HG03342 (cell line): ENCODE results near the gene CACNG3.
"Not testable (repeated sequence)": the region's sequence is repeated elsewhere in the genome, so short reads cannot be mapped to it uniquely, and the experiment has no call there.

Experiments used
- ATAC-seq: cut with Tn5 transposase; IDR thresholded peaks from one replicate; pipeline ENCODE4 v1.9.1; 2021; ENCODE audit warnings: mild to moderate bottlenecking, moderate library complexity; ENCODE audit not compliant: unreplicated experiment

Gene CACNG3

DNA sequence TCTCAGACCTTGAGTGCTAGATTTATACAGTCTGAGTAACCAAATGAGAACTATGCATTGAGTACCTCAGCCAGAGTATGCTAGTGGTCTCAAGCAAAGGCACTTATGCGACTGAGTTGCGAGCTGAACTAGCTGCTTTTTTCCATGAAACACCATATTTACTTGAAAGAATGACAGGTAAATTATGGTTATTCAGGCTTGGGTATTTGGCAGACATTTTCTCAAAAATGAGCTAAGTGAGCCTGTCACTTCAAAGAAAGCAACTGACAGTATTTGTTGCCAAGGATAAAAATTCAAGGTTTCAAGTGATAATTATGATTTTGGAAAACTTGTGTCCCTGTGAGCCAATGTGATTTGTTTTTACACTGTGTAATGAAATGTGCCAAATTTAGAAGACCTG lies 19.3 kb downstream of the CACNG3 start:
- no peak for ATAC-seq

DNA sequence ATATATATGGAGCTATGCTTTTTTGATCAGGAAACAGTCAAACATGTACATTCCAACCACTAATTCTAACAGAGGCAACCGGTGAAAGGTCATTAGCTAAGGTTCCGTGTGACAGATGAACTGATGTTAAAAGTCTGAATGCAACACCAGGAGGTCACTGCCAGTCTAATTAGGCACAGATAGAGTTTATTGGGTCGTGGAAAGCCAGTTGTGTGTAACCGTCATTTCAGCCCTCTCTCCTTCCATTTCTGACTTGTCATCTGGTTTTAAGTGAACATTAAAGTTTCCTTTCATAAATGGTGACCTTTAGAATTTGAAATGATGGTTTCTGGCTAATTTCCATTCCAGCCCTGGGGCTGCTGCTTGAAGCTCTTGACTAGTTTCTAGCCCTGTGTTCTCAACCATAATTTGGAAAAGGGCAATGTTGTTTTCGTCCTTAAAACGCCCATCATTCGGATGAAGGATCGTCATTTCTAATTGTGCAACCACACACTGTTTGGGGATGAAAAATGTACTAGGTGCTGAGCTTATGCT lies 23.9 kb downstream of the CACNG3 start:
- no peak for ATAC-seq

DNA sequence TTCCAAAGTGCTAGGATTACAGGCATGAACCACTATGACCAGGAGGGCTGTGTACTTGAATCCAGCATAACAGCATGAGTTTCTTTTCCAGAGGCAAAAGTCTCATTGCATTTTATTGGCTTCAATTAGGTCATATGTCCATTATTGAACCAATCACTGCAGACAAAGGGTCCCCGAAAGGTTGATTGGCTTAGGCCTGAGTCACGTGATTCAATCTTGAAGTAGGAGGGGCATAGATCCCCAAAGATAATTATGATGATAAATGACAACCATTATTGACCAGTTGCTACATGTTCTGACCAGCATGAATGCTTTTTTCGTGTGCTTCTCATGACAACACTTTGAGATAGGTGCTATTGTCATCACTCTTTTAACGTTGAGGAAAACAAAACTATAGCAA lies 25.3 kb downstream of the CACNG3 start:
- ATAC-seq, result no peak

DNA sequence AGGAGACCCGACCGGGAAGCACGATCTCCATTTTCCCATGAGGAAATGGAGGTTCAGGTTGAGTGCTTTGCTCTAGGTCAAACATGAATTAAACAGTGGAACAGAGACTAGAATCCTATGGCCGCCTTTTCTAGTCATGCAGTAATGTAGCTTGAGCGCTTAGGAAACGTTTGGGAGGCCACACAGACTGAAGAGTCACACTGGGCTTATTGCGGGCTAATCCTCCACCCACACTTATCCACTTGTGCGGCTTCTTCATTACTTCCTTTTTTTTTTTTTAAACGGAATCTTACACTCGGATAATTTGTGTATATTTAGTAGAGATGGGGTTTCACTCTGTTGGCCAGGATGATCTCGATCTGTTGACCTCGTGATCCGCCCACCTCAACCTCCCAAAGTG lies 26.0 kb downstream of the CACNG3 start:
- no peak for ATAC-seq

DNA sequence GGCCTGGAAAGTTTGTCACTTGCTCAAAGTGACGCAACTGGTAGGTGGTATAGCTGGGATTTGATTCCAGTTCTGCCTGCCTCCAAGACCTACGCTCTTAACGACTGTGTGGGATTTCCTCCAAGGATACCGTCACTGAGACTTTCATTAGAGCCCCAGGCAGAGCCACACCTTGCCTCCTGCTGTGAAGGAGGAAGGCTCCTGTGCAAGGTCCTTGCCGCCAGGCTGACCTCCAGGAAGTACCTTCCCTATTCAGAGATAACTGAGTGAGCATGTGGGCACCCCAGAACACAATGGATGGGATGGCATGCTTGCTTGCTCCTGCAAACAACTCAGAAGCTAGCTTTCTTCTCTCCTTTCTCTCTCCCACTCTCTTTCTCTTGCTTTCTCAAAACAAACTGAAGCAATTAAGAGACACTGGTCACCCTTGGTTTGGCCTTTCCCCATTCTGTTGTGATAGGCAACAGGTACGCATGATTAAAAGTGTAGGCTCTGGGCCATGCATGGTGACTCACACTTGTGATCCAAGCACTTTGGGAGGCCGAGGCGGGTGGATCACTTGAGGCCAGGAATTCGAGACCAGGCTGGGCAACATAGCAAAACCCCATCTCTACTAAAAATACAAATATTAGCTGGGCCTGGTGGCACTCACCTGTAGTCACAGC lies 30.7 kb downstream of the CACNG3 start:
- ATAC-seq, result no peak

DNA sequence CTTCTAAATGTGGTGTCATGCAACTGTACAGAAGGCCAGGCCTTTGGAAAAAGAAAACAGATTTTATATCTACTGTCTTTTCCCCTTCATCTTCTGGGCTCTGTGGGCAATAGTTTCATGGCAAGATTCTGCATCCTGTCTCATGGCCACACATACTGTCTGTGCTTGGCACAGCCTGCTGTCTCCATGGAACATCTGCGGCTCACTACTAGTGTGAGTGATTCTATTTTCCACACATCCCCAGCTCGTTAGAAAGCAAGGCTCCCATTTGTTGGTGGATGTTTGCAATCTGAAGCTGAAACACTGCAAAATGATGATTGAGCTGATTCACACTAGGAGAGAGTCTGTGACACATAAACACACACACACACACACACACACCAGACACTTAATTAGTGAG lies 32.4 kb downstream of the CACNG3 start:
- no peak for ATAC-seq

DNA sequence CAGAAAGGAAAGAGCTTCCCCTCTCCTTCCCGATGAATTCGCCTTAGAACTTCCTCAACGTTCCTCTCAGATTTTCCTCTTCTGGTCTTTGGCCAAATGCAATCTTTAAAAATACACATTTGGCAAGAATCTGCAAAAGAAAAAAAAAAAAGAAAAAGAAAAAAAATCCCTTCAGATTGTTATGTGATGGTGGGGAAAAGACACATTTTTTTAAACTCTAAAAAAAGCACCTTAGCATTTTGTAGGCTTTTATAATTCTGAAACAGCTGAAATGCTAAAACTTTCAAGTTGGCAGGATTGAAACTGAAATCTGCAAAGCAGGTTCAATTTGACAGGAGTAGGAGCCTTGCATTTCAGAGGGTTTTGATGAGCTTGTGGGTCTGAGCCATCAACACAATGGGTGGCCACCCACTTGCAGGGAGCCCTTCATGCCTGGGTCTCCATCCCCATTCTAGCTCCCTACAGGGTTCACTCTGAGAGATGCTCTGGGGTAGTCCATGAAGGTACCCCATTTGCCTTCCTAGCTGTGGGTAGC lies 33.1 kb downstream of the CACNG3 start:
- ATAC-seq, result no peak

DNA sequence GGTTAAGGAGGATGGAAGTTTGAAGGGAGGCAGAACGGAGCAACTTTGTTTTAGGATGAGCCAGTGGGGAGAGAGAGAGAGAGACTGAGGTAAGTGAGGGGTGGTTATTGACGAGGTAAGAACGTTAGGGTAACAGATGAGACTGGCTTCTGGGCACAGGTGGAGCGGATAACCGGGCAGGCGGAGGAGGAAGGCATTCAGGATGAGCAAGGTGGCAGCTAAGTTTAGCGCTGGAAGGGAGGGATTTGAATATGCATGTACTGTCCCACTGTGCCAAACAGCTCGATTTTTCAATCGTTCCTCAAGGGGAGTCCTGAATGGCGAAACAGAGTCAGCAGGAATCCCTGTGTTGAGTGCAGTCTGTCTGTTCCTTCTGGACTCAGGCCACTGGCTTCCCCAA lies 35.8 kb downstream of the CACNG3 start:
- ATAC-seq, result no peak

DNA sequence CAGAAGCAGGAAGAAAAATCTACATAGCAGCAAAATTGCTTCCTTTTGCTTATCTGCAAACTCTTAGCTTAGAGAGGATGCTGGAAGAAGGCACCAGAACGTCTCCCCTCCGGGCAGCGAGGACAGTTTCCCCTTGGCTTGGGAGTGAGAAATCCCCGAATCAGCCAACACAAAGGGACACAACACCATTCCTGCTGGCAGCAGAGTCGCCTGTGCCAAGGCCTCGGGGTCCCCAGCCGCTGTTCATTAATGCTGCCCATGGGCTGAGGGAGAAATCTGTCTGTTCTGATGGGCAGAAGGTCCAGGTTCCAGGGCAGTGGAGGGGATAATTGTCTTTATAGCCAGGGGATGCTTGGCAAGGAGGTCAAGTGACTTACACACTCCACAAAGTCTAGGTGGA lies 38.0 kb downstream of the CACNG3 start:
- no peak for ATAC-seq

DNA sequence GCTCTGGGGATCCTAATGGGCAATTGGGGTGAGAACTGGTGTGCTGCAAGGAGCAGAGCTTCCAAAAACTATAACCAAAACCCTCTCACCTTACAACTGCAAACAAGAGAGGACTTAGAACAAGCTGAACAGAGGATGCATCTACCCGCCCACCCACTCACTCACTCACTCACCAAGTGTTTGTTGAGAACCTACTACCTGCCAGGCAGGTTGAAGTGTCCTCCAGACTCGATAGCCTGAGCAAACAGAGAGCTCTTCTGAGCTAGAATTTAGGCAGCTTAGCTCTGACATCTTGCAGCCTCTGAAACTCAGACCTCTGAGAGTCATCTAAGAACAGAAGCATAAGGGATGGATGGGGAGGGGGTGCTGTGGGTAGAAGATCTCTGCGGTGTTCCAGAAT lies 41.2 kb downstream of the CACNG3 start:
- no peak for ATAC-seq

DNA sequence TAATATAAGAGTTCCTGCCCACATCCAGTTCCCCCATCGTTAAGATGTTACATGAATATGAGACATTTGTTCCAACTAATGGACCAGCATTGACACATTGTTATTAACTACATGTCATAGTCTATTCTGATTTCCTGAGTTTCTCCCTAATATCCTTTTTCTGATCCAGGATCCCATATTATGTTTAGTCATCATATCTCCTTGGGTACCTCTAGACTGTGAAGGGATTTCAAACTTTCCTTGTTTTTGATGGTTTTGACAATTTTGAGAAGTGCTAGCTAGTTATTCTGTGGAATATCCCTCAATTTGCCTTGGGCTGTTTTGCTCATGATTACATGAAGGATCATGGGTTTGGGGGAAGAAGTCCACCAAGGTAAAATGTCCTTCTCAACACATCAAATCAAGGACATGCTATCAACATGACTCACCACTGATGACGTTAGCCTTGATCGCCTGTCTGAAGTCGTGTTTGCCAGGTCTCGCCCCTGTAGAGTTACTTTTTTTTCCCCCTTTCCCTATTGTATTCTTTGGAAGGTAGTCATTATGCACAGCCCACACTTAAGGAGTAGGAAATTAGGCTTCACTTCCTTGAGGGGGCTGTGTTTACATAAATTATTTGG lies 42.5 kb downstream of the CACNG3 start:
- ATAC-seq, result no peak

DNA sequence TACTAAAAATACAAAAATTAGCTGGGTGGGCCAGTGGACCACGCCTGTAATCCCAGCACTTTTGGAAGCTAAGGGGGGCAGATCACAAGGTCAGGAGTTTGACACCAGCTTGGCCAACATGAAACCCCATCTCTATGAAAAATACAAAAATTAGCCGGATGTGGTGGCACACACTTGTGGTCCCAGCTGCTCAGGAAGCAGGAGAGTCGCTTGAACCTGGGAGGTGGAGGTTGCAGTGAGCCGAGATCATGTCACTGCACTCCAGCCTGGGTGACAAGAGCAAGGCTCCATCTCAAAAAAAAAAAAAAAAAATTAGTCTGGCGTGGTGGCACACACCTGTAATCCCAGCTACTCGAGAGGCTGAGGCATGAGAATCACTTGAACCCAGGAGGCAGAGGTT lies 44.6 kb downstream of the CACNG3 start:
- not testable (repeated sequence) for ATAC-seq

DNA sequence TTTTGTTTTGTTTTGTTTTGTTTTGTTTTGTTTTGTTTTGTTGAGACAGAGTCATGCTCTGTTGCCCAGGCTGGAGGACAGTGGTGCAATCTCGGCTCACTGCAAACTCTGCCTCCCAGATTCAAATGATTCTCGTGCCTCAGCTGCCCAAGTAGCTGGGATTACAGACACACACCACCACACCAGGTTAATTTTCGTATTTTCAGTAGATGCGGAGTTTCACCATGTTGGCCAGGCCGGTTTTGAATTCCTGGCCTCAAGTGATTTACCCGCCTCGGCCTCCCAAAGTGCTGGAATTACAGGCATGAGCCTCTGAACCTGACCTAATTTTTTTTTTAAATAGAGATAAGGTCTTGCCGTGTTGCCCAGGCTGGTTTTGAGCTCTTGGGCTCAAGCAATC lies 46.5 kb downstream of the CACNG3 start:
- no peak for ATAC-seq

DNA sequence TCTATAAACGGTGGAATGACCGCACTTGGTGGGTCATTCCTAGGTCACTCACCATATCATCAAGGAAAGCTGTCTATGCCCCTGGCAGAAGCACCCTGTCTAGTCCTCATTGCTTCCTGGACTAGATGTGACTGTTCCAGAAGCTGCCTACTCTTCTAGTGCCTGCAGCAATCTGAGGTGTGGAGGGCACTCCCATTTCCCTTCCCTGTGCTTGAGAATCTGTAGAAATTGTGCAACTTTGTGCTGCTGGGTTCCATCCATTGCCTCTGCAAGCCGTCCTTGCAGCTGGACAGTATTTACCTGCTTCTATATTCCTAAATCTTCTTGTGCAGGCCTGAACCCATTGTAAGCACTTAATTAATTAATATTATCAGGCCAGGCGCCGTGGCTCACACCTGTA lies 52.1 kb downstream of the CACNG3 start:
- no peak for ATAC-seq

DNA sequence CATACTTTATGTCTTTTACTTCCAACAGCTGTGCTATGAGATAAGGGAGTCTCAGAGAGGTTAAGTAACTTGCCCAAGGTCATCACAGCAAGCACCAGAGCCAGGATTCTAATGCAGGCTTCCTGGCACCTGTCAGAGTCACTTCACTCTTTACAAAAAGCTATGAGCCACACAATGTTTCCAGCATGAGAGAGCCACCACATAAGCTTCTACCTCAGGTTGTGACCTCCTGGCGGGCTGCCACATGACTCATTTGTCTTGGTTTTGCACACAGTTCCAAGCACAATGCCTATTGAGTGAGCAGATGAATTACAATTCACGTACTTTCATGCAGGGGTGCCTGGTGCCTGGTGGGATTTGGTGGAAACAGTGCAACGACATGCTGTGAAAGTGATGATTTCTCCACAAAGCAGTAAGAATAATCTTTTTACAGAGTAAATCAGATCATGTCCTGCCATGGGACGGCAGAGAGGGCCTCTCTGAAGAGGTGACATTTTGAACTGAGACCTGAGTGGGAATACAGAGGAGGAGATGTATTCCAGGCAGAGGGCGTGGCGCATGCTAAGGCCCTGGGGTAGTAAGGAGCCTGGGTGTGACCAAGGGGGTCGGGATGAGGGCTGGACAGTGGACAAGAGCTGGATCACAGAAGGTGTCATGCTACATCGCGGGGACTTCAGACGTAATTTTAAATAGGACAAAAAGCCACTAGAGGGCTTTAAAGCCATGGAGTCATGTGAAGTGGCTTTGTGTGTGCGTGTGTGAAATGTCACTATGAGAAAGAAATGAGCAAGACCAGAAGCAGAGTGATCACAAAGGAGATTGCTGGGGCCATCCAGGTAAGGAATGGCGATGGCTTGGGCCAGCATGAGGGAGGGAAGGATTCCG lies 53.4 kb downstream of the CACNG3 start:
- no peak for ATAC-seq

DNA sequence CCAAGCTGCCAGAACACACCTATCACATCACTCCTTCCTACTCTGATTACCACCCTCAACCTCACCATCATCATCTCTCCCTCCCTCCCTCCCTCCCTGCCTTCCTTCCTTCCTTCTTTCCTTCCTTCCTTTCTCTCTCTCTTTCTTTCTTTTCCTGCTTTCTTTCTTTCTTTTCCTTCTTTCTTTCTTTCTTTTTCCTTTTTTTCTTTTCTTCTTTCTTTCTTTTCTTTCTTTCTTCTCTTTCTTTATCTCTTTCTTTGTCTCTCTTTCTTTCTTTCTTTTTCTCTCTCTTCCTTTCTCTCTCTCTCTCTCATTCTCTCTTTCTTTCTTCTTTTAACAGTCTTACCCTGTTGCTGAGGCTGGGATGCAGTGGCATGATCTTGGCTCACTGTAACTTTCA lies 59.2 kb downstream of the CACNG3 start:
- ATAC-seq, result no peak

DNA sequence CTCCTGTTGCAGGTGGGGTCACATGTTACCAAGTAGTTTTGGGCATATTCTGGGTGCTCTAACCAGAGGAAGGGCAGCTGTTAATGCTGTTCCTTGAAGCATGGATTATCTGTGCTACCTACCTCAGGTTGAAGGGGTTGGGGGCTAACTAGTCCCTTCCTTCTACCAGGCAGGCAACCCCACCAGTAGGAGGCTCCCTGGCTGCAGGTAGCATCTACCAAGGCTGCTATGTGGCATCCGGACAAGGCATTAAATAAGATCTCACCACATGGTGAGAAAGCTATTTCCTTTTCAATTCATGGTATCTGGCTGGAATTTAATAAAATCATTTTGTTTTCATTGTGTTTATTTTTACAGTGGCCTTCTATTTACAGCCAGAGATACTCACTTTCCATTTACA lies 62.5 kb downstream of the CACNG3 start:
- ATAC-seq, result no peak

DNA sequence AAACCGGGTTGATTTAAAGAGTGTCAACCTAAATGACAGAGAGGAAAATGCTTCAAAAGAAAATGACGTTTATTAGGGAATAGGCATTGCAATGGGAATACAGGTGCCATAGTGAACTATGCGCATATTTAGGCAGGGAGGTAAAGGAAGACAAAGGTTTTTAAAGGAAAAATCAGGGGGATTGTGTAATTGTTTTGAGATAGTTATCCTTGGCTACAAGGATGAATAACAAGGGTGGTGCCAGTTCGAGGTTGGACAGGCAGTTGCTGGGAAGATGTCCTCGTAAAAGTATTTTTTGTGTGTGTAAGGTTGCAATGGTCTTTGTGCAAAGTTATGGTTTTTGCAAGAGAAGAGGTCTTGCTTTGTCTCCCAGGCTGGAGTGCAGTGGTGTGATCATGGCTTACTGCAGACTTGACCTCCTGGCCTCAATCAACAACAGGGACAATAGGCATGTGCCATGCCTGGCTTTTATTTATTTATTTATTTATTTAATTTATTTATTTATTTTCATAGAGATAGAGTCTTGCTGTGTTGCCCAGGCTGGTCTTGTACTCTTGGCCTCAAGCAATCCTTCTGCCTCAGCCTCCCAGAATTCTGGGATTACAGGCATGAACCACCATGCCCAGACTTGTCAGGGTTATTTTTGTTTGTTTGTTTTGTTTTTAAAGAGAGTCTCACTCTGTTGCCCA lies 63.1 kb downstream of the CACNG3 start:
- no peak for ATAC-seq

DNA sequence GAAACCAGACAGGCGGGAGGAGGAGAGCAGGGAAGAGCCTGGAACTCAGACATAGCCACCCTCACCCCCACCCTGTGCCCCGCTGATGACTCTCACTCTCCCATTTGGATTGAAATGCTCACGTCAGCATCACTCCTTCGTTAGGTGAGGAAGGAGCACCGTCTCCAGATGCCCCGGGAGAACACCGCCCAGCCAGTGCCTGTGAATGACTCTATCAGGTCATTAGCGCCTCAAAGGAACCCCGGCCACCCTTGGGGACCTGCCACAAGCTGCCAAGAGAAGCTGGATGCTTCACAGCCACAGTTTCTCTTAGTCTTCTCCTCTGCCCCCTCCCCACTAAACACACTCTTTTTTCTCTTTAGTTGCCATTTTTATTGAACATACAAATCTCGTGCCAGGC lies 66.0 kb downstream of the CACNG3 start:
- ATAC-seq, result no peak

DNA sequence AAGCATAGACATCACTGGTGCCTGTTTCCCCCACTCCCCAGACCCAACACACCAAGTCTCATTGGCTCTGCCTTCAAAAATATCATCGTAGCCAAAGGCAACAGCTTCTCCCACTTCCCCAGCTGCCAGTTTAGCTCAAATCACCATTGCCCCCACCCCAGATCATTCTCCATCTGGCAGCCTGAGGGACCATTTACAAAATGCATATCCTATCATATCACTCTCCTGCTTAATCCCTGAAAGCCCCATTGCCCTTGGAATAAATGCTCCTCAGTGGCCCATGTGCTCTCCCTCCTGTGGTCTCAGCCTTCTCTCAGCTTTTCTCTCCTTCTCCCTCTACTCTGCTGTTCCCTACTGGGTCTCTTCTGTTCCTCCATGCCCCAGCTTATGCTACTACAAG lies 68.3 kb downstream of the CACNG3 start:
- no peak for ATAC-seq

DNA sequence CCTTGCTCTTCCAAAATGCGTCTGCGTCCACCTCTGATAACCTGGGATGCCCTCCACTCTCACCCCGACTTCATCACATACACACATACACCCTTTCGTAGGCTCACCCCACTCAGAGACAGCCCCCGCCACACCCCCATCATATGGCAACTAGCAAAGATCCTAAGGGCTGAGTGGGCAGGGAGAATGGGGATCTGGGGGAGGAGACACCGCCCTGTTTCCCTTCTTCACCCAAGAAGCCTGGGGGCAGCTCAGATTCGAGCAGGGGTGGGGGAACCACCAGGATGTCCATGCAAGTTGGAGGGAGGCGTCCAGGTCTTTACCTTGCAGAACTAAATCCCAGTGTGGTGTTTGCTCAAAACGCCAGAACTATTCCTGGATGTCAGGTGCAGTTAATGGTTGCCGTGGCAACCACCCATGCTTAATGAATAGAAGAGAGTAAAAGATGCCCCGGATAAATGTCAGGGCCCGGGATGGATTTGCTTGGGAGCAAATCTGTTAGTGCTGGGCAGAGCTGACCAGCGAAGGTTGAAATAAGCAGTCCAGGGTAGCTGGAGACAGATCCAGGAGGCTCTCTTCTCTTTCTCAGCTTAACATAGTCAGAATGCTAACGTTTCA lies 72.8 kb downstream of the CACNG3 start:
- ATAC-seq, result no peak
